IMR-90 (cell line): ENCODE measurements around the gene ELL2.

Experiments
- MXI1 ChIP-seq: IDR thresholded peaks from 2 replicates; pipeline ENCODE4 v1.6.1; 2012; ENCODE audit warnings: low read depth, mild to moderate bottlenecking, low read length, moderate library complexity, borderline replicate concordance
- POLR2A ChIP-seq: IDR thresholded peaks from 2 replicates; pipeline ENCODE4 v1.6.1; 2012; ENCODE audit warnings: mild to moderate bottlenecking, low read depth, low read length
- RAD21 ChIP-seq: IDR thresholded peaks from 2 replicates; pipeline ENCODE4 v1.6.1; 2012; ENCODE audit warnings: low read length, improper control_type of control experiment
- TF ChIP-seq, protein P1 (sequence below): conservative IDR thresholded peaks from 2 replicates; pipeline ENCODE4 v1.5.1; 2012; ENCODE audit warnings: mild to moderate bottlenecking, low read depth, low read length, improper control_type of control experiment
- TF ChIP-seq, protein P2 (sequence below): fragments of 150-350 bp; IDR thresholded peaks from 2 replicates; pipeline ENCODE4 v1.6.1; 2017; ENCODE audit warnings: mild to moderate bottlenecking, antibody characterized with exemption, low read length, low read depth

DNA sequence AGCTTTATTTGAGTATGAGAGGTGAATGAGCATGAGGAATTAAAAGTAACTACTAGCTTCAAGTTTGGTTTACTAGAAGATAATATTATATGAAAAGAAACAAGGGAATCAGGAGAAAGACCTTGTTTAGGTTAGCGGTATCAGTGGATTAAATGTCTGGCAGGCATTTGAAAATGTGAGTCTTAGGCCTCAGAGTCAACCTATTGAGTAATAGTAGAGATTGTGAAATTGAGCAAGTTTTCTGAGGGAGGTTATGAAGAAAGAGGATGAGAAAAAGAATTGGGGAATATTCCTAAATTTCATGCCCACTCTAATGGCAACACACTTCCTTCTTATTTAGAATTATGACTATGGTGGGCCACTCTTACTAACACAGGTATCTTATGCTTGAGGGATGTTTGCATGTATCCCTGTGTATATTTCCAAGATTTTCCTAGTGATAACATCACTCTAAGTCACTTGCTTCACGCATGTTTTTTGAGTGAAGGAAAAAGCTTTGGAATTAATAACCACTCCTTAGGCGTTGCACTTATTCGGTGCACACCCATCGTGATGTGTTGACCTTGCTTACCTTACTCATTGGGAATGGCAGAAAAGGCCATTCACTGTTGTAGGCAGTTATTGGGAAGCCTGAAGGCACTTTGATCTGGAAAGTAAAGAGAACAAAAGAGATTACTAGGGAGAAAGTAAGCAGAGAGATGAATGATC lies 8.2 kb upstream of the ELL2 start:
- TF ChIP-seq, protein P1, sequence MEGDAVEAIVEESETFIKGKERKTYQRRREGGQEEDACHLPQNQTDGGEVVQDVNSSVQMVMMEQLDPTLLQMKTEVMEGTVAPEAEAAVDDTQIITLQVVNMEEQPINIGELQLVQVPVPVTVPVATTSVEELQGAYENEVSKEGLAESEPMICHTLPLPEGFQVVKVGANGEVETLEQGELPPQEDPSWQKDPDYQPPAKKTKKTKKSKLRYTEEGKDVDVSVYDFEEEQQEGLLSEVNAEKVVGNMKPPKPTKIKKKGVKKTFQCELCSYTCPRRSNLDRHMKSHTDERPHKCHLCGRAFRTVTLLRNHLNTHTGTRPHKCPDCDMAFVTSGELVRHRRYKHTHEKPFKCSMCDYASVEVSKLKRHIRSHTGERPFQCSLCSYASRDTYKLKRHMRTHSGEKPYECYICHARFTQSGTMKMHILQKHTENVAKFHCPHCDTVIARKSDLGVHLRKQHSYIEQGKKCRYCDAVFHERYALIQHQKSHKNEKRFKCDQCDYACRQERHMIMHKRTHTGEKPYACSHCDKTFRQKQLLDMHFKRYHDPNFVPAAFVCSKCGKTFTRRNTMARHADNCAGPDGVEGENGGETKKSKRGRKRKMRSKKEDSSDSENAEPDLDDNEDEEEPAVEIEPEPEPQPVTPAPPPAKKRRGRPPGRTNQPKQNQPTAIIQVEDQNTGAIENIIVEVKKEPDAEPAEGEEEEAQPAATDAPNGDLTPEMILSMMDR: no peak
- no peak for TF ChIP-seq POLR2A
- no peak for TF ChIP-seq RAD21
- TF ChIP-seq, protein P2, sequence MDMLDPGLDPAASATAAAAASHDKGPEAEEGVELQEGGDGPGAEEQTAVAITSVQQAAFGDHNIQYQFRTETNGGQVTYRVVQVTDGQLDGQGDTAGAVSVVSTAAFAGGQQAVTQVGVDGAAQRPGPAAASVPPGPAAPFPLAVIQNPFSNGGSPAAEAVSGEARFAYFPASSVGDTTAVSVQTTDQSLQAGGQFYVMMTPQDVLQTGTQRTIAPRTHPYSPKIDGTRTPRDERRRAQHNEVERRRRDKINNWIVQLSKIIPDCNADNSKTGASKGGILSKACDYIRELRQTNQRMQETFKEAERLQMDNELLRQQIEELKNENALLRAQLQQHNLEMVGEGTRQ: no peak
- TF ChIP-seq MXI1: no peak
